GM12864 (cell line): ENCODE data around the gene HOXD8.

ENCODE experiments used
- DNase-seq: peaks from one replicate; pipeline ENCODE4 v3.0.0-alpha.2; 2011; ENCODE audit warnings: low read depth
- H3K4me3 ChIP-seq: 2 replicates; pipeline ENCODE4 v1.5.1; 2011; ENCODE audit warnings: mild to moderate bottlenecking, low read depth, low read length, control low read depth
- CTCF ChIP-seq: IDR thresholded peaks from 2 replicates; pipeline ENCODE4 v1.5.1; 2011; ENCODE audit warnings: low read depth, mild to moderate bottlenecking, moderate library complexity, low read length, control low read depth, inconsistent platforms; ENCODE audit errors: missing control alignments

Gene HOXD8

GRCh38 chr2:176123411-176124109 lies 5.9 kb upstream of the HOXD8 start:
- no peak for TF ChIP-seq CTCF
- H3K4me3 ChIP-seq = no peak overlapping the region
- DNase-seq = no peak

GRCh38 chr2:176124110-176124946 lies 5.2 kb upstream of the HOXD8 start:
- no peak overlapping the region for H3K4me3 ChIP-seq
- no peak for DNase-seq
- no peak for TF ChIP-seq CTCF

- no peak overlapping the region for H3K4me3 ChIP-seq
- no peak for TF ChIP-seq CTCF
- no peak for DNase-seq
Observed at GRCh38 chr2:176124947-176125771, 4.3 kb upstream of the HOXD8 start.

- DNase-seq = no peak
- H3K4me3 ChIP-seq = no peak overlapping the region
- TF ChIP-seq CTCF = no peak
Observed at GRCh38 chr2:176125772-176126054, 3.8 kb upstream of the HOXD8 start.

- no peak for DNase-seq
- peak; percentile 70 for TF ChIP-seq CTCF
- H3K4me3 ChIP-seq = no peak overlapping the region
Observed at GRCh38 chr2:176126929-176127773, 2.4 kb upstream of the HOXD8 start.

GRCh38 chr2:176127774-176128072 lies 1.8 kb upstream of the HOXD8 start:
- TF ChIP-seq CTCF = no peak
- no peak for DNase-seq
- H3K4me3 ChIP-seq = no peak overlapping the region
